HEK293 (cell line): ENCODE data around the gene KRTAP24-1.

Source experiments
- CTCF ChIA-PET: fragments of 350-600 bp; formaldehyde crosslinking; extraction: SDS; loops from one replicate; lab custom pipeline; 2021; ENCODE audit warnings: antibody characterized with exemption; lab: Yijun Ruan, JAX
- POLR2A ChIA-PET: fragments of 300-600 bp; formaldehyde crosslinking; extraction: SDS; loops from one replicate; lab custom pipeline; 2020; ENCODE audit warnings: antibody characterized with exemption, inconsistent platforms; lab: Yijun Ruan, JAX
- H3K27ac ChIP-seq: fragments of 200-500 bp; sonication (Bioruptor generic); 2 replicates; pipeline ENCODE4 v1.5.1; 2014; ENCODE audit warnings: low read depth, low read length, control low read depth, inconsistent platforms; ENCODE audit errors: extremely low read depth
- H3K36me3 ChIP-seq, 2 experiments: fragments of 200-500 bp in 1 of 2; sonication (Bioruptor generic) in 1 of 2; 1 replicate in 1 of 2; 2 replicates in 1 of 2; pipeline ENCODE4 v1.5.1; 2014 to 2017; ENCODE audit warnings: inconsistent platforms in 2 of 2, low read length in 2 of 2; ENCODE audit not compliant: control insufficient read depth in 2 of 2, insufficient read depth in 1 of 2
- H3K4me1 ChIP-seq: fragments of 200-500 bp; sonication (Bioruptor generic); 2 replicates; pipeline ENCODE4 v1.5.1; 2014; ENCODE audit warnings: mild to moderate bottlenecking, low read length, inconsistent platforms; ENCODE audit not compliant: control insufficient read depth, insufficient read depth
- H3K4me3 ChIP-seq: 2 replicates; pipeline ENCODE4 v1.5.1; 2011; ENCODE audit warnings: low read depth, mild to moderate bottlenecking, control low read depth, low read length, moderate library complexity
- H3K9me3 ChIP-seq: fragments of 200-500 bp; sonication (Bioruptor generic); 2 replicates; pipeline ENCODE4 v1.5.1; 2014; ENCODE audit warnings: low read depth, low read length, inconsistent platforms; ENCODE audit not compliant: control insufficient read depth, insufficient read depth
- BCL11A ChIP-seq: fragments of 450-650 bp; formaldehyde crosslinking; IDR thresholded peaks from 2 replicates; pipeline ENCODE4 v1.5.1; 2016; ENCODE audit warnings: low read depth, missing biosample characterization, missing genetic modification characterization
- KLF7 ChIP-seq: fragments of 450-650 bp; formaldehyde crosslinking; IDR thresholded peaks from 2 replicates; pipeline ENCODE4 v1.5.1; 2016; ENCODE audit warnings: missing biosample characterization, missing genetic modification characterization, borderline replicate concordance
- MYNN ChIP-seq: fragments of 450-650 bp; formaldehyde crosslinking; IDR thresholded peaks from 2 replicates; pipeline ENCODE4 v1.5.1; 2016; ENCODE audit warnings: missing biosample characterization, missing genetic modification characterization, borderline replicate concordance
- OVOL3 ChIP-seq: fragments of 450-650 bp; formaldehyde crosslinking; IDR thresholded peaks from 2 replicates; pipeline ENCODE4 v1.5.1; 2016; ENCODE audit warnings: missing biosample characterization, missing genetic modification characterization
- REPIN1 ChIP-seq: fragments of 450-650 bp; formaldehyde crosslinking; IDR thresholded peaks from 2 replicates; pipeline ENCODE4 v1.5.1; 2017; ENCODE audit warnings: missing biosample characterization, missing genetic modification characterization, low read depth
- ZBTB20 ChIP-seq: fragments of 450-650 bp; formaldehyde crosslinking; IDR thresholded peaks from 2 replicates; pipeline ENCODE4 v1.5.1; 2016; ENCODE audit warnings: missing biosample characterization, missing genetic modification characterization
- ZBTB49 ChIP-seq: fragments of 450-650 bp; formaldehyde crosslinking; IDR thresholded peaks from 2 replicates; pipeline ENCODE4 v1.5.1; 2016; ENCODE audit warnings: missing biosample characterization, missing genetic modification characterization, low read depth
- ZFHX2 ChIP-seq: fragments of 450-650 bp; formaldehyde crosslinking; conservative IDR thresholded peaks from 2 replicates; pipeline ENCODE4 v1.5.1; 2016; ENCODE audit warnings: missing biosample characterization, missing genetic modification characterization
- ZIC2 ChIP-seq: fragments of 450-650 bp; formaldehyde crosslinking; IDR thresholded peaks from 2 replicates; pipeline ENCODE4 v1.5.1; 2016; ENCODE audit warnings: missing biosample characterization, missing genetic modification characterization
- ZNF133 ChIP-seq: fragments of 450-650 bp; formaldehyde crosslinking; IDR thresholded peaks from 2 replicates; pipeline ENCODE4 v1.5.1; 2016; ENCODE audit warnings: missing biosample characterization, missing genetic modification characterization
- ZNF138 ChIP-seq: fragments of 450-650 bp; formaldehyde crosslinking; IDR thresholded peaks from 2 replicates; pipeline ENCODE4 v1.5.1; 2016; ENCODE audit warnings: missing biosample characterization, missing genetic modification characterization, borderline replicate concordance
- ZNF239 ChIP-seq: fragments of 450-650 bp; formaldehyde crosslinking; IDR thresholded peaks from 2 replicates; pipeline ENCODE4 v1.5.1; 2016; ENCODE audit warnings: missing biosample characterization, missing genetic modification characterization
- ZNF404 ChIP-seq: fragments of 450-650 bp; formaldehyde crosslinking; IDR thresholded peaks from 2 replicates; pipeline ENCODE4 v1.5.1; 2017; ENCODE audit warnings: missing biosample characterization, missing genetic modification characterization
- ZNF416 ChIP-seq: fragments of 450-650 bp; formaldehyde crosslinking; IDR thresholded peaks from 2 replicates; pipeline ENCODE4 v1.5.1; 2016; ENCODE audit warnings: missing biosample characterization, missing genetic modification characterization
- ZNF521 ChIP-seq: fragments of 450-650 bp; formaldehyde crosslinking; IDR thresholded peaks from 2 replicates; pipeline ENCODE4 v1.5.1; 2017; ENCODE audit warnings: missing biosample characterization, mild to moderate bottlenecking, missing genetic modification characterization
- ZNF529 ChIP-seq: fragments of 450-650 bp; formaldehyde crosslinking; IDR thresholded peaks from 2 replicates; pipeline ENCODE4 v1.5.1; 2017; ENCODE audit warnings: missing genetic modification characterization, missing biosample characterization; ENCODE audit not compliant: insufficient replicate concordance
- ZNF558 ChIP-seq: fragments of 450-650 bp; formaldehyde crosslinking; IDR thresholded peaks from 2 replicates; pipeline ENCODE4 v1.5.1; 2016; ENCODE audit warnings: missing biosample characterization, missing genetic modification characterization
- ZNF596 ChIP-seq: fragments of 450-650 bp; IDR thresholded peaks from 2 replicates; pipeline ENCODE4 v1.5.0; 2018; ENCODE audit warnings: missing biosample characterization, mild to moderate bottlenecking, missing genetic modification characterization, moderate library complexity
- ZNF785 ChIP-seq: fragments of 450-650 bp; formaldehyde crosslinking; IDR thresholded peaks from 2 replicates; pipeline ENCODE4 v1.5.1; 2016; ENCODE audit warnings: missing biosample characterization, missing genetic modification characterization
- ZSCAN5A ChIP-seq: fragments of 450-650 bp; formaldehyde crosslinking; IDR thresholded peaks from 2 replicates; pipeline ENCODE4 v1.5.1; 2016; ENCODE audit warnings: missing biosample characterization, missing genetic modification characterization

The KRTAP24-1 gene

GRCh38 chr21:30271156-30271555 lies 11.6 kb downstream of the KRTAP24-1 start:
- no peak overlapping the region for H3K4me3 ChIP-seq
- no peak overlapping the region for H3K27ac ChIP-seq
- H3K36me3 ChIP-seq, result no peaks in the 10 kb centered on the region
- no peaks in the 10 kb centered on the region for H3K9me3 ChIP-seq
- ChIA-PET CTCF (interaction anchor here (0.7 to 1.3 kb wide), 2 partner anchors 96 to 163 kb away, joined by 3 to 6 read pairs; no protein-coding TSS in a partner anchor), POLR2A (no interaction called here)
- TF ChIP-seq REPIN1 (tag by site-specific recombination), result no peak
- no peak for TF ChIP-seq ZNF558 (tag by site-specific recombination)
- TF ChIP-seq BCL11A, result no peak
- no peak for TF ChIP-seq OVOL3 (tag by site-specific recombination)
- no peaks in the 10 kb centered on the region for H3K4me1 ChIP-seq

GRCh38 chr21:30269803-30270530 lies 12.8 kb downstream of the KRTAP24-1 start:
- no peak overlapping the region for H3K4me3 ChIP-seq
- H3K36me3 ChIP-seq, result no peaks in the 10 kb centered on the region
- H3K9me3 ChIP-seq, result no peaks in the 10 kb centered on the region
- TF ChIP-seq ZNF596 (tag by site-specific recombination), result no peak
- TF ChIP-seq ZNF785, result no peak
- no peak for TF ChIP-seq ZBTB49 (tag by site-specific recombination)
- TF ChIP-seq ZNF404 (tag by site-specific recombination), result no peak
- TF ChIP-seq ZIC2 (tag by site-specific recombination), result no peak
- TF ChIP-seq ZNF529 (tag by site-specific recombination), result no peak
- no peak for TF ChIP-seq ZNF138
- TF ChIP-seq ZFHX2 (tag by site-specific recombination), result no peak
- no peak for TF ChIP-seq ZBTB20
- no peak for TF ChIP-seq ZNF133 (tag by site-specific recombination)
- no peak for TF ChIP-seq REPIN1 (tag by site-specific recombination)
- TF ChIP-seq MYNN (tag by site-specific recombination), result no peak
- TF ChIP-seq ZNF239 (tag by site-specific recombination), result no peak
- no peak for TF ChIP-seq ZSCAN5A (tag by site-specific recombination)
- TF ChIP-seq ZNF416, result no peak
- no peak for TF ChIP-seq KLF7 (tag by site-specific recombination)
- TF ChIP-seq ZNF521 (tag by site-specific recombination), result no peak
- no peaks in the 10 kb centered on the region for H3K4me1 ChIP-seq
- H3K27ac ChIP-seq, result no peak overlapping the region
- ChIA-PET CTCF (interaction anchor here (0.6 to 2.8 kb wide), 10 partner anchors 10 to 698 kb away, joined by 3 to 15 read pairs (median 4); no protein-coding TSS in a partner anchor), POLR2A (no interaction called here)
